Neural progenitor cell (in vitro differentiated cells): Measurements from ENCODE around the gene CRBN. TPM values are rescaled to one million over a fixed set of nuclear protein-coding genes. Genes with fewer than 3 reads are reported as not detected.
A peak's percentile ranks its signal among the peaks of the same experiment; 100 is the strongest.

Experiments used
- DNase-seq: peaks from one replicate; pipeline ENCODE4 v3.0.0-alpha.2; 2016; ENCODE audit warnings: low spot score
- H2AFZ ChIP-seq: fragments of 200-600 bp; sonication (generic); replicated peaks from 2 replicates; pipeline ENCODE4 v1.6.1; 2016; ENCODE audit warnings: antibody characterized with exemption
- H3F3A ChIP-seq: fragments of 200-600 bp; sonication (generic); 2 replicates; pipeline ENCODE4 v1.6.1; 2016; ENCODE audit warnings: antibody characterized with exemption, low read depth
- H3K27ac ChIP-seq: fragments of 200-600 bp; sonication (generic); 2 replicates; pipeline ENCODE4 v1.5.1; 2016; ENCODE audit warnings: mild to moderate bottlenecking
- H3K27me3 ChIP-seq: fragments of 200-600 bp; sonication (generic); 2 replicates; pipeline ENCODE4 v1.6.1; 2016; ENCODE audit warnings: mild to moderate bottlenecking, moderate library complexity
- H3K36me3 ChIP-seq: fragments of 200-600 bp; sonication (generic); 2 replicates; pipeline ENCODE4 v1.5.1; 2016
- H3K4me1 ChIP-seq: fragments of 200-600 bp; sonication (generic); 2 replicates; pipeline ENCODE4 v1.6.1; 2016; ENCODE audit warnings: mixed run types
- H3K4me2 ChIP-seq: fragments of 200-600 bp; sonication (generic); 2 replicates; pipeline ENCODE4 v1.6.1; 2016
- H3K4me3 ChIP-seq: fragments of 200-600 bp; sonication (generic); 2 replicates; pipeline ENCODE4 v1.5.1; 2016
- H3K79me2 ChIP-seq: fragments of 200-600 bp; sonication (generic); 2 replicates; pipeline ENCODE4 v1.6.1; 2016; ENCODE audit warnings: low read depth
- H3K9ac ChIP-seq: fragments of 200-600 bp; sonication (generic); 2 replicates; pipeline ENCODE4 v1.6.1; 2016
- H3K9me3 ChIP-seq: fragments of 200-600 bp; sonication (generic); 2 replicates; pipeline ENCODE4 v1.5.1; 2016; ENCODE audit warnings: low read depth
- H4K20me1 ChIP-seq: fragments of 200-600 bp; sonication (generic); 2 replicates; pipeline ENCODE4 v1.6.1; 2016; ENCODE audit warnings: low read depth
- H3K27ac Mint-ChIP-seq: 3 replicates; pipeline ENCODE4 v1.8.0; 2021; ENCODE audit warnings: mixed read lengths
- H3K27me3 Mint-ChIP-seq: 2 replicates; pipeline ENCODE4 v1.8.0; 2022; ENCODE audit warnings: low read depth, mild to moderate bottlenecking, inconsistent platforms, moderate library complexity, mixed read lengths; ENCODE audit not compliant: insufficient read depth
- H3K36me3 Mint-ChIP-seq: 3 replicates; pipeline ENCODE4 v1.8.0; 2021; ENCODE audit warnings: mixed read lengths
- H3K4me1 Mint-ChIP-seq: 3 replicates; pipeline ENCODE4 v1.8.0; 2021; ENCODE audit warnings: mixed read lengths
- H3K4me3 Mint-ChIP-seq: 3 replicates; pipeline ENCODE4 v1.8.0; 2021; ENCODE audit warnings: mild to moderate bottlenecking, moderate library complexity, mixed read lengths
- H3K9me3 Mint-ChIP-seq: 3 replicates; pipeline ENCODE4 v1.8.0; 2020; ENCODE audit warnings: mixed read lengths
- EZH2 ChIP-seq: fragments of 200-600 bp; sonication (generic); IDR thresholded peaks from 2 replicates; pipeline ENCODE4 v1.6.1; 2017; ENCODE audit warnings: antibody characterized with exemption, mild to moderate bottlenecking, moderate library complexity
- EZH2phosphoT487 ChIP-seq: fragments of 200-600 bp; sonication (generic); IDR thresholded peaks from 2 replicates; pipeline ENCODE4 v1.6.1; 2017; ENCODE audit warnings: antibody characterized with exemption
- total RNA-seq: library from RNA; depleted of rRNA; stranded (reverse); fragments of >200 nt; gene quantifications from 2 replicates; pipeline ENCODE4 v1.2.3, GENCODE V29; 2015; ENCODE audit warnings: low replicate concordance
- TF ChIP-seq, protein P1 (sequence below): fragments of 200-600 bp; sonication (generic); IDR thresholded peaks from 2 replicates; pipeline ENCODE4 v1.5.1; 2017; ENCODE audit warnings: antibody characterized with exemption, mild to moderate bottlenecking

CRBN gene
- total RNA-seq, 1 donor from 2014 or later: 78.0 TPM

DNA sequence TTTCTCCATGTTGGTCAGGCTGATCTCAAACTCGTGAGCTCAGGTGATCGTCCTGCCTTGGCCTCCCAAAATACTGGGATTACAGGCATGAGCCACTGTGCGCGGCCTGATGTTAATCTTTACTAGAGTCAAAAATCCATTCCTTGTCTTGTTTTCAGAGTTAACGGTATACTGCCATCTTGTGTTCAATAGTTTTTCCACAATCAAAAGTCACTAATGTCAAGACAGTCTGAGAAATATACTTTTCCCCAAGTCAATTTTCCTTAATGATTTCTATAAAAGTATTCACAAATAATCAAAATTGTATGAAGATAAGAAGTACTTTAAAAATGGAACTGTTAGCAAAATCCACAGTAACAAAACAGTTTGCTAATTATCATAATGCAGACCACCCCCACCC lies 8.5 kb downstream of the CRBN start:
- Histone ChIP-seq H3K4me2 (no peak overlapping the region), H3K36me3 (peaks cover 29% of the 10 kb centered on the region), H3K27me3 (no peaks in the 10 kb centered on the region), H2AFZ (no peak overlapping the region), H4K20me1 (peaks cover 15% of the 10 kb centered on the region), H3K4me1 (no peaks in the 10 kb centered on the region), H3F3A (no peaks in the 10 kb centered on the region), H3K9ac (no peak overlapping the region), H3K9me3 (no peaks in the 10 kb centered on the region), H3K79me2 (peaks cover 8% of the 10 kb centered on the region), H3K27ac (no peak overlapping the region), H3K4me3 (no peak overlapping the region)
- no peaks in the 10 kb centered on the region for H3K27me3 Mint-ChIP-seq
- DNase-seq: peak; percentile 28
- peaks cover 14% of the 10 kb centered on the region for H3K36me3 Mint-ChIP-seq
- H3K27ac Mint-ChIP-seq: no peak overlapping the region
- H3K9me3 Mint-ChIP-seq: no peaks in the 10 kb centered on the region
- H3K4me3 Mint-ChIP-seq: no peak overlapping the region
- TF ChIP-seq EZH2 (no peak), EZH2phosphoT487 (no peak)
- TF ChIP-seq, protein P1, sequence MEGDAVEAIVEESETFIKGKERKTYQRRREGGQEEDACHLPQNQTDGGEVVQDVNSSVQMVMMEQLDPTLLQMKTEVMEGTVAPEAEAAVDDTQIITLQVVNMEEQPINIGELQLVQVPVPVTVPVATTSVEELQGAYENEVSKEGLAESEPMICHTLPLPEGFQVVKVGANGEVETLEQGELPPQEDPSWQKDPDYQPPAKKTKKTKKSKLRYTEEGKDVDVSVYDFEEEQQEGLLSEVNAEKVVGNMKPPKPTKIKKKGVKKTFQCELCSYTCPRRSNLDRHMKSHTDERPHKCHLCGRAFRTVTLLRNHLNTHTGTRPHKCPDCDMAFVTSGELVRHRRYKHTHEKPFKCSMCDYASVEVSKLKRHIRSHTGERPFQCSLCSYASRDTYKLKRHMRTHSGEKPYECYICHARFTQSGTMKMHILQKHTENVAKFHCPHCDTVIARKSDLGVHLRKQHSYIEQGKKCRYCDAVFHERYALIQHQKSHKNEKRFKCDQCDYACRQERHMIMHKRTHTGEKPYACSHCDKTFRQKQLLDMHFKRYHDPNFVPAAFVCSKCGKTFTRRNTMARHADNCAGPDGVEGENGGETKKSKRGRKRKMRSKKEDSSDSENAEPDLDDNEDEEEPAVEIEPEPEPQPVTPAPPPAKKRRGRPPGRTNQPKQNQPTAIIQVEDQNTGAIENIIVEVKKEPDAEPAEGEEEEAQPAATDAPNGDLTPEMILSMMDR: peak; percentile 59
- H3K4me1 Mint-ChIP-seq: no peaks in the 10 kb centered on the region

DNA sequence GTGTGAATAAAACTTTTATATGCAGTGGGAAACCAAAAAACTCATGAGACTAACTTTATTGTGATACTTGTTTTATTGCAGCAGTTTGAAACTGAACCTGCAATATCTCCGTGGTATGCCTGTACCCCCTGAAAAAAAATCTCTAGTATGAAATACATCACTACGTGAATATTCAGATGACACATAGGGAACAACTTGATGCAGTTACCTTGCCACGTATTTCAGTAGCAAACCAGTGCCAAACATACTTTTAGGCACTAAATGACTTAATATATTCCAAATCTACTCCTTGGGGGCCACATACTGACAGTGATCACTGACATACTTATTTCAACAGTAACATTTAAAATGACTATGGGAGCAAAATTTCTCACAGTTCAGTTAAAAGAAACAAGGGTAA lies 13.8 kb downstream of the CRBN start:
- peaks cover 30% of the 10 kb centered on the region for H3K36me3 ChIP-seq
- Mint-ChIP-seq H3K27me3 (no peaks in the 10 kb centered on the region), H3K9me3 (no peaks in the 10 kb centered on the region), H3K36me3 (peaks cover 37% of the 10 kb centered on the region), H3K4me3 (no peak overlapping the region), H3K27ac (no peak overlapping the region), H3K4me1 (no peaks in the 10 kb centered on the region)
- no peak overlapping the region for H2AFZ ChIP-seq
- no peaks in the 10 kb centered on the region for H3K4me1 ChIP-seq
- H3K27me3 ChIP-seq: no peaks in the 10 kb centered on the region
- no peak for DNase-seq
- no peak overlapping the region for H3K4me3 ChIP-seq
- H3F3A ChIP-seq: no peaks in the 10 kb centered on the region
- no peaks in the 10 kb centered on the region for H3K9me3 ChIP-seq
- H3K4me2 ChIP-seq: no peak overlapping the region
- no peak overlapping the region for H3K9ac ChIP-seq
- H3K79me2 ChIP-seq: no peaks in the 10 kb centered on the region
- no peaks in the 10 kb centered on the region for H4K20me1 ChIP-seq
- TF ChIP-seq EZH2phosphoT487 (no peak), EZH2 (no peak)
- TF ChIP-seq, protein P1: no peak
- no peak overlapping the region for H3K27ac ChIP-seq

DNA sequence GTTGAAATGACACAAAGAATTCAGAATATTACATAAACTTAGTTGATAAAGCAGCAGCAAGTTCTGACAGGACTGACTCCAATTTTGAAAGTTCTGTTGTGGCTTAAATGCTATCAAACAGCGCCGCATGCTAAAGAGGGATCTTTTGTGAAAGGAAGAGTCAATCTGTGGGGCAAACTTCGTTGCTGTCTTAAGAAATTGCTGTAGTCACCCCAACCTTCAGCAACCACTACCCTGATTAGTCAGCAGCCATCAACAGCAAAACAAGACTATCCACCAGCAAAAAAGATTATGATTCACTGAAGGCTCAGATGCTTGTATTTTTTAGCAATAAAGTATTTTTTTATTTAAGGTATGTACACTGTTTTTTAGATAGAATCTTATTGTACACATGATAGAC lies 14.2 kb downstream of the CRBN start:
- H3K36me3 ChIP-seq: peaks cover 30% of the 10 kb centered on the region
- H3K27ac Mint-ChIP-seq: no peak overlapping the region

More for the DNA sequence above, 14.2 kb downstream of the CRBN start:
- no peak for DNase-seq
- Mint-ChIP-seq H3K4me3 (no peak overlapping the region), H3K4me1 (no peaks in the 10 kb centered on the region), H3K36me3 (peaks cover 37% of the 10 kb centered on the region), H3K9me3 (no peaks in the 10 kb centered on the region), H3K27me3 (no peaks in the 10 kb centered on the region)
- Histone ChIP-seq H4K20me1 (no peaks in the 10 kb centered on the region), H3K9ac (no peak overlapping the region), H3K9me3 (no peaks in the 10 kb centered on the region), H3K27ac (no peak overlapping the region), H3K27me3 (no peaks in the 10 kb centered on the region), H2AFZ (no peak overlapping the region), H3K4me2 (no peak overlapping the region), H3F3A (no peaks in the 10 kb centered on the region), H3K79me2 (no peaks in the 10 kb centered on the region), H3K4me1 (no peaks in the 10 kb centered on the region), H3K4me3 (no peak overlapping the region)
- TF ChIP-seq, protein P1: no peak
- TF ChIP-seq EZH2phosphoT487: no peak
- TF ChIP-seq EZH2: no peak
